Muscle layer of duodenum (tissue), 2 donors: ENCODE measurements around the gene TMED10.

Experiments used
- H3K27ac ChIP-seq: one replicate; pipeline ENCODE4 v1.7.0; 2013; ENCODE audit warnings: mild to moderate bottlenecking, low read length
- H3K27me3 ChIP-seq: one replicate; pipeline ENCODE4 v1.7.0; 2013; ENCODE audit warnings: low read depth, mild to moderate bottlenecking, control low read depth, low read length
- H3K36me3 ChIP-seq, 2 donors: one replicate each; pipeline ENCODE4 v1.7.0; 2013; ENCODE audit warnings: low read length in 2 of 2, control low read depth in 1 of 2, mild to moderate bottlenecking in 1 of 2; ENCODE audit not compliant: insufficient read depth in 2 of 2, control insufficient read depth in 1 of 2
- H3K4me1 ChIP-seq, 2 donors: one replicate each; pipeline ENCODE4 v1.7.0; 2013; ENCODE audit warnings: low read length in 2 of 2, mild to moderate bottlenecking in 2 of 2, control low read depth in 1 of 2, moderate library complexity in 1 of 2; ENCODE audit not compliant: insufficient read depth in 2 of 2, control insufficient read depth in 1 of 2
- H3K4me3 ChIP-seq, 2 donors: one replicate each; pipeline ENCODE4 v1.7.0; 2013; ENCODE audit warnings: low read length in 2 of 2, low read depth in 1 of 2, mild to moderate bottlenecking in 1 of 2
- H3K9me3 ChIP-seq, 2 donors: one replicate each; pipeline ENCODE4 v1.7.0; 2013; ENCODE audit warnings: low read length in 2 of 2, control low read depth in 1 of 2, mild to moderate bottlenecking in 1 of 2; ENCODE audit not compliant: control insufficient read depth in 1 of 2
- donor health status: healthy.

Gene TMED10

GRCh38 chr14:75126121-75126544, 50.3 kb downstream of the TMED10 start:
- H3K4me3 ChIP-seq: peak overlapping the region; percentile 75 to 89
- no peaks in the 10 kb centered on the region for H3K9me3 ChIP-seq
- peaks cover 8 to 29% of the 10 kb centered on the region in 2 donors for H3K4me1 ChIP-seq
- peak overlapping the region; percentile 97 for H3K27ac ChIP-seq
- H3K36me3 ChIP-seq: peaks cover 0 to 7% of the 10 kb centered on the region in 2 donors
- H3K27me3 ChIP-seq: no peaks in the 10 kb centered on the region

GRCh38 chr14:75125617-75126016, 50.8 kb downstream of the TMED10 start:
- H3K4me3 ChIP-seq: peak overlapping the region; percentile 75 to 89
- no peaks in the 10 kb centered on the region for H3K27me3 ChIP-seq
- H3K27ac ChIP-seq: peak overlapping the region; percentile 97
- peaks cover 8 to 29% of the 10 kb centered on the region in 2 donors for H3K4me1 ChIP-seq
- H3K9me3 ChIP-seq: no peaks in the 10 kb centered on the region
- H3K36me3 ChIP-seq: peaks cover 4 to 12% of the 10 kb centered on the region in 2 donors

- Histone ChIP-seq H3K4me3 (no peak overlapping the region), H3K36me3 (peaks cover 15 to 23% of the 10 kb centered on the region in 2 donors), H3K9me3 (no peaks in the 10 kb centered on the region), H3K27ac (peak overlapping the region; percentile 41), H3K27me3 (no peaks in the 10 kb centered on the region), H3K4me1 (peaks cover 8 to 29% of the 10 kb centered on the region in 2 donors)
These were observed 52.4 kb downstream of the TMED10 start for GRCh38 chr14:75123991-75124390.

GRCh38 chr14:75121552-75121951, 54.9 kb downstream of the TMED10 start:
- no peak overlapping the region for H3K27ac ChIP-seq
- no peaks in the 10 kb centered on the region for H3K9me3 ChIP-seq
- peaks cover 27 to 33% of the 10 kb centered on the region in 2 donors for H3K36me3 ChIP-seq
- no peak overlapping the region for H3K4me3 ChIP-seq
- H3K4me1 ChIP-seq: peaks cover 8 to 17% of the 10 kb centered on the region in 2 donors
- no peaks in the 10 kb centered on the region for H3K27me3 ChIP-seq

- H3K4me3 ChIP-seq: no peak overlapping the region
- peaks cover 31 to 33% of the 10 kb centered on the region in 2 donors for H3K36me3 ChIP-seq
- no peaks in the 10 kb centered on the region for H3K27me3 ChIP-seq
- no peak overlapping the region for H3K27ac ChIP-seq
- H3K9me3 ChIP-seq: no peaks in the 10 kb centered on the region
- H3K4me1 ChIP-seq: peaks cover 3 to 11% of the 10 kb centered on the region in 2 donors
These were observed 55.7 kb downstream of the TMED10 start for GRCh38 chr14:75120541-75121291.

GRCh38 chr14:75119056-75119455, 57.4 kb downstream of the TMED10 start:
- Histone ChIP-seq H3K27ac (no peak overlapping the region), H3K9me3 (no peaks in the 10 kb centered on the region), H3K27me3 (no peaks in the 10 kb centered on the region), H3K4me3 (no peak overlapping the region), H3K36me3 (peaks cover 37 to 44% of the 10 kb centered on the region in 2 donors), H3K4me1 (no peaks in the 10 kb centered on the region)

- peaks cover 67 to 76% of the 10 kb centered on the region in 2 donors for H3K36me3 ChIP-seq
- H3K4me1 ChIP-seq: no peaks in the 10 kb centered on the region
- H3K9me3 ChIP-seq: no peaks in the 10 kb centered on the region
- H3K4me3 ChIP-seq: no peak overlapping the region
- H3K27ac ChIP-seq: no peak overlapping the region
- H3K27me3 ChIP-seq: no peaks in the 10 kb centered on the region
These were observed 62.4 kb downstream of the TMED10 start for GRCh38 chr14:75113932-75114539.

- Histone ChIP-seq H3K4me3 (no peak overlapping the region), H3K27me3 (no peaks in the 10 kb centered on the region), H3K4me1 (no peaks in the 10 kb centered on the region), H3K27ac (no peak overlapping the region), H3K9me3 (no peaks in the 10 kb centered on the region), H3K36me3 (peaks cover 74 to 88% of the 10 kb centered on the region in 2 donors)
These were observed 66.5 kb downstream of the TMED10 start for GRCh38 chr14:75109877-75110276.

- peaks cover 61 to 79% of the 10 kb centered on the region in 2 donors for H3K36me3 ChIP-seq
- no peaks in the 10 kb centered on the region for H3K9me3 ChIP-seq
- no peaks in the 10 kb centered on the region for H3K27me3 ChIP-seq
- no peak overlapping the region for H3K4me3 ChIP-seq
- H3K4me1 ChIP-seq: no peaks in the 10 kb centered on the region
- H3K27ac ChIP-seq: no peak overlapping the region
These were observed 69.2 kb downstream of the TMED10 start for GRCh38 chr14:75107186-75107585.

GRCh38 chr14:75101491-75101890, 74.9 kb downstream of the TMED10 start:
- H3K36me3 ChIP-seq: peaks cover 64 to 71% of the 10 kb centered on the region in 2 donors
- H3K9me3 ChIP-seq: no peaks in the 10 kb centered on the region
- no peak overlapping the region for H3K4me3 ChIP-seq
- H3K27me3 ChIP-seq: no peaks in the 10 kb centered on the region
- peaks cover 0 to 10% of the 10 kb centered on the region in 2 donors for H3K4me1 ChIP-seq
- H3K27ac ChIP-seq: no peak overlapping the region

GRCh38 chr14:75098682-75099081, 77.7 kb downstream of the TMED10 start:
- H3K9me3 ChIP-seq: no peaks in the 10 kb centered on the region
- no peaks in the 10 kb centered on the region for H3K27me3 ChIP-seq
- H3K27ac ChIP-seq: no peak overlapping the region
- H3K4me3 ChIP-seq: no peak overlapping the region
- H3K4me1 ChIP-seq: peaks cover 0 to 10% of the 10 kb centered on the region in 2 donors
- peaks cover 64 to 73% of the 10 kb centered on the region in 2 donors for H3K36me3 ChIP-seq
